Measurements from ENCODE around the gene PHAF1.

Gene PHAF1

DNA sequence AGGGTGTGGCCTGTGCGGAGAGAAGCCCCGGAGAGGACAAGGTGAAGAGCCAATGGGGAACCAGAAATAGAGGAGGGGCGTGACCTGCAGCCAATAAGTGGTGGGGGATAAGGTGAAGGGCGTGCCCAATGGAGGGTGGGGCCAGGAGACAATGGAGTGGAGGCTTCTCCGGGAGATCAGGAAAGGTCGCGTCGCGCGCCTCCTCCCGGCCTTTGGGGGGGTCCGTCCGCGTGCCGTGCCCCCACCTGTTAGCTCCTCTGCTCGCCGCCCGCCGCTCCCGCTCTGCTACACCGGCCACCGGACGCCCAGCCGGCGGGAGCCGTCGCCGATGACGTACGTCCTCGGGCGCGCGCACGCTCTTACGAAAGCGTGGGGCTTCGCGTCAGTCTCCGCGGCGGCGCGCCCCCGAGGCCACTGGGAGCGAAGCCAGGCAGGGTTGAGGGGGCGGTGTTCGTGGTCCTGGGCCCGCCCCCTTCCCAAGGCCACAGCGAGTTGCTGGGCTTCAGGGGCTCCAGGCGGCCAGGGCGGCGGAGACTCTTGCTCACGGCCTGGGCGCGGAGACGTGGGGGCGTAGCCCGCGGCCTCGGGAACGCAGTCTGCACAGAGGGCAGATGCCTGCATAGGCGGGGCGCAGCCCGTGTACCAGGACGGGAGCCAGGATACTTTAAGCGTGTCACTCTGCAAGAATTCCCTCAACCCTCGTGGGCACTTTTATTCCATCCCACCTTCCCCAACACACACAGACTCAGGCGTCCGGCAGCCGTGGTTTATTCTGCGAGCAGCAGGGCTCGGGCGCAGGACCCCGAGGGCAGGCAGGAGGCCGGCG lies 74.1 kb downstream of the PHAF1 start, which contains the start of gene MATCAP1:
TSS of gene MATCAP1 (minus strand) at position 337 of the 826 bp plus-strand sequence. CDS start 3,353 bp downstream, outside the sequence.
- peak; percentile 88 for DNase-seq

DNA sequence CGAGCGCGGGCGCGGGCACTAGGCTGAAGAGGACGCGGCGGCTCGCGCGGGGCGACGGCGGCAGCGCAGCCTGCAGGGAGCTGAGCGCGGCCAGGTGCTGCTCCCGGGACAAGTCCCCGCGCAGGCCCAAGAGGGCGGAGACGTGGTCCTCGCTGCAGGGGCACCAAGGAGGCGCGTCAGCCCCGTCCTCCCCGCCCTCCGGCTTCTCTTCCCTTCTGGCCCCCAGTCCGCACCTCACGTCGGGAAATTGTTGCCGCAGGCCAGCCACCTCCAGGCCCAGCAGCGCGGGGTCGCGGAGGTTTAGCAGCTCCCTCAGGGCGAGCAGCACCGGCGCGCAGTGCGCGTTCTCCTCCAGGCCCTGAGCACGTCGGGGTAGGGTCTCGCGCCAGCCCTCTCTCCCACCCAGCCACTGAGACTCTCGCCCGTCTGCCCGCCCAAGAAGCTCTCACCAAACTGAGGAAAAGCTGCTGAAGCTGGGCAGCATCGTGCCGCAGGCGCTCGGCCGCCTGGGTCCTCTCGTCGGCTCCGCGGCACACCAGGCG lies 74.8 kb downstream of the PHAF1 start:
- no peak for DNase-seq

DNA sequence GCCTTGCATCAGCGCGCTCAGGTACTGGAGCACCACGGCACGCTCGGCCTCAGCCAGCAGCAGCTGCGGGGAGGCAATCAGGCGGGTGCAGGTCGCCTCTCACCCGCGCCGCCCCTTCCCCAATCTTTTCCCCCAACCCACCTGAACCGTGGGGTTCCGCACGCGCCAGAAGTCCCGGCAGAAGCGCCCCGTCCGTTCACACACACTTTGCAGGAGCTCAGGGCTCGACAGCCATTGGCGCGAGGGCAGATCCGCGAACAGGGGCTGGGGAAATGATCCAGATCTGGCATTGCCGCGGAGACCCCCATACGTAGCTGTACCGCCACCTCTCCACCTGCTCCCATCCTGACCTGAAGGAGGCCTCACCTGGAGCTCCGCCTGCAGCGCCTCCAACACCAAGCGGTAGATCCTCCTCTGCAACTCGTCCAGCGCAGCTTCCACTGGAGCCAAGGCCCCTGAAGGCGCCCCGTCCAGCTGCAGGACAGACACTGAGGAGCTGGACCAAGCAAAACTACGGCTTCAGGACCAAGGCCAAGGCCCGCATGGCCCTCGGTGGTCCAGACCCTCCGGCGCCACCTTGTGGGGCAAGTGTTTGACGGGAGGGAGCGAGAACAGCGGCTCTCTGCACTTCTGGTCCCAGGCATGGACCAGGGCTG lies 75.4 kb downstream of the PHAF1 start:
- DNase-seq = peak; percentile 76

DNA sequence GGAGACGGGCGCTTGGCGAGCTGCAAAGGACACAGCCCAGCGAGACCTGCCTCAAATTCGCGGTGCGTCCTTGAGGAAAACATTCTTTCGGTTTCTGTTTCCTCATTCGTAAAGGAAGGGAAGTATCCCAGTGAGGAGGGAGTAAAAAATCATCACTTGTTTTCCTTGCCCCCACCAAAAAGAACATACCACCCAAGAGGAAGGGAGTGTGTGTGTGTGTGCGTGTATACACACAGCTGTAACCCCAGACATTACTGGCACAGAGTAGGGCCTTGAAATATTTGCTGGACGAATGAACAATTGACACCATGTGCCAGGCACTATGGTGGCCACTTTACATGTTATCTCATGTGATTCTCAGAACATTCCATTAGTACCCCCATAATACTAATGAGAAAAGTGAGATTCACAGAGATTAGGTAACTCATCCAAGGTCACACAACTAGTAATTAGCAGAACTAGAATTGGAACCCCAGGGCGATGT lies 76.0 kb downstream of the PHAF1 start:
- no peak for DNase-seq

DNA sequence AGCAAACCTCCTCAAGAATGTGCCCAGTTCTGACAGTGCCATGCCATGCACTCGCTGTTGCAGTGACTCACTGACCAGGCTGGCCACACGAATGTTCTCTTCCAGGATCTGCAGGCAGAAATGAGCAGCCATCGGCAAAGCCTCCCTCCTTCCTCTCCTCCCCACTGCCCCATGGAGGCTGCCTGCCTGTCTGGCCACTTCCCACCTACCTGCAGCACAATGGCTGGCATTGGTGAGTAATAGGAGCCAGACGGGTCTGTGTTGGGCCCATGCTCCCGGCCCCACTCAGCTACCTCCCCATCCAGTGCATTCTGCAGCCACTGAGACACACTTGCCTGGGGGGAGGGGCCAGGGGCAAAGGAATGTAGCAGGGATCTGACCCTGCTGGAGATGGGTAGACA lies 76.8 kb downstream of the PHAF1 start:
- DNase-seq = no peak

DNA sequence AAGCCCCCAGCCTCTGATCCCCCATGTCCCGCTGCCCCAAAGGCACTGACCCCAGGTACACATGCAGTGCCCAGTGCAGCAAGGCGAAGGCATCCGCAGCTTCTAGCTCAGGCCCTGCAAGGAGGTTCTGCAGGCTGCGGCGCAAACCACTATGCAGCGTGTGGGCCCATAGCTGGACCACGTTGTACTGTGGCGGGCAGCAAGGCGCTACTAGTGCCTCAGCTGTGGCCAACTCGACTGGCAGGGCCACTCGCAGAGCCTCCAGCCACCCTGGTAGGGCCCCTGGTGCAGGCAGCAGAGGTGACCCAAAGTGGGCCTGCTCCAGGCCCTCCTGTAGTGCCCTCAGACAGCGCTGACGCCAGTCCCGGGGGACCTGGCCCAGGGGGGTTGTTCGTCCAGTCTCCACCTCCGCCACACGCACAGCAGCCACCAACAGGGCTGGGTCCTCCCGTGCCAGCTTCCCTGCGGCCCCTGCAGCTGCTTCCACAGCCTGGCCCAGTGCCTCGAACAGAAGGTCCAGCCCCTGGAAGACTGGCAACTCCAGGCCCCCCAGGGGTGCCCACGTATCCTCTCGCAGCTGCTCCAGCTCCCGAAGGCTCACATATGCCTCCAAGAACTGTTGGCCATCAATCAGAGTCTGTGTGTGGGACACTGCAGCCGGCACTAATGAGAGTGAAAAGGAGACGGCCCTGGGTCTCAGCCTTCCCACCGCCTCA lies 77.6 kb downstream of the PHAF1 start:
- DNase-seq = no peak

DNA sequence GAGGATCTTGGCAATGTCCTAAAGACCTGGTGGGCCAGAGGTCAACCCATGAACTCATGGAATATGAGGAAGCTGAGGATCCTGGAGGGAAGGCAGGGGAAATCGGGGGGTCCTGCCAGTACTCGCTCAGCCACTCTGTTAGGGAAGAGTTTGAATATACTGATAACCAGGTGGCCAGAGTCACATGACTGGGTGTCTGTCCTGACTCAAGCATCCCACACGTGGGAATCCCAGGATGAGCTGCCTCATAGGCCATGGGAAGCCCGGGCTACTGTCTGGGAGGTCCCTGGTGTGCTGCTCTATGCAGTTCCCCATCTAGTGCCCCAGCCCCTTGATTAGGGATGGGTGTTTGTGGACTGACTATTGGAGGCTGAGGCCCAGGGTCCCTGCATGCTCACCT lies 78.6 kb downstream of the PHAF1 start:
- DNase-seq = no peak

DNA sequence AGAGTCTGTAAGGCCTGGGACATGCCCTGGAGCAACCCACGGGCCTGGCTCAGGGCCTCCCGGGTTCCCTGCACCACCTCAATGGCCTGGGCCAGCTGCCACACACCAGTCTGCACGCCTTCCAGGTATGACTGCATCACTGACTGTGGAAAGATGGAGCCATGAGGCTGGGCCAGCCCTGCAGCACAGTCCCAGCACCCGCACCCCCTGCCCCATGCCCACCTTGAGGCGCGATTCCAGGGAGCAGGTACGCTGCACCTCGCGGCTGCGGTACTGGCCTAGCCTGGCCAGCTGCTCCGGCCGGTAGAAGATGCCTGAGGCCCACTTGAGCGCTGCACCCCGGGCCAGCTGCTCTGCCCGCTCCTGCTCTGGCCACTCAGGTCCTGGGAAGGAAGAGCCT lies 79.1 kb downstream of the PHAF1 start:
- no peak for DNase-seq

DNA sequence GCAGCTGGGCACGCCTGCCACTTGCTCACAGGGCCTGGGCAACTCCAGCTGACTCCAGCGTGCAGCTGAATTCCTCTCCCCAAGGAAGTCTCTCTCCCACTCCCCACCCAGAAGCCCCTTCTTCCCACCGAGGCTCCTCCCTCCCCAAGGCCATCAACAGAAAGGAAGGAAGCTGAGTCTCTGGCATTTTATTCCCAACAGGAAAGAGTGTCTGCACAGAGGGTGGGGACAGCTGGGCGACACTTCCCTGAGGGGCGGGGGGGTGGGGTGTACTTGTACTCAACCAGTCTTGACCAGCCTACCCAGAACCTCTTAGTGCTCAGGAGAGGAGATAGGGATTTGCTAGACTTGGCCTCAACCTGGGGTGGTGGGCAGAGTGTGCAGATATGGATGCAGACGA lies 80.3 kb downstream of the PHAF1 start, which contains the start of gene EXOC3L1:
TSS of gene EXOC3L1 (minus strand) at position 96 of the 400 bp plus-strand sequence. CDS start 460 bp downstream, outside the sequence.
- no peak for DNase-seq

DNA sequence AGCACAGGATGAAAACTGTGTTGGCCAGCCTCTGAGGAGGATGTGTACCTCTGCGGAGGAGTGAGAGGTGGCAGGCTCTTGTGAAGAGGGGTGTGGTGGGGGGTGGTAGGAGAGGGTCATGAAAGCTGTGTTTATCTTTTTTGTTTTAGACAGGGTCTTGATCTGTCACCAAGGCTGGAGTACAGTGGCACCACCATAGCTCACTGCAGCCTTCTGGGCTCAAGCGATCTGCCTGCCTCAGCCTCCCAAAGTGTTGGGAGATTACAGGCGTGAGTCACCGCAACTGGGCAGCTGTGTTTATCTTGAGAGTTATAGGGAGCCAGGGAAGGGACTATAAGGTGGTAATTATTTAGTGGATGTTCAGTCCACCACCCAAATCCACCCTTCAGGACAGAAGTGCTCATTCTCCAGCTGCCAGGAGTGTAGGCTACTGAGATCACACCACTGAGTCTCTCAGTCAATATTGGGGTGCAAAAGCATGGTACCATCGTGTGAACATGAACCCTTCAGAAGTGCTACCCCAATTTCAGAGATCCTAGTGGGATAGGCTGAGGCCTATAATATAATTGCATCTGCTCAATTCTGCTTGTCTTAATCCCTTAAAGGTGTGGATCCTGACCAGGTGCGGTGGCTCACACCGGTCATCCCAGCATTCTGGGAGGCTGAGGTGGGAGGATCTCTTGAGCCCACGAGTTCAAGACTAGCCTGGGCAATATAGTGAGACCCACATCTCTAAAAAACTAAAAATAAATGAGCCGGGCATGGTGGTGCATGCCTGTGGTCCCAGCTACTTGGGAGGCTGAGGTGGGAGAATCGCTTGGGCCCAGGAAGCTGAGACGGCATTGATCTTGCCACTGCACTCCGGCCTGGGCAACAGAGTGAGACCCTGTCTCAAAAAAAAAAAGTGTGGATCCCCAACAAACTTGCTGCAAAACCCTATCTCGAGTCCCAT lies 81.0 kb downstream of the PHAF1 start:
- no peak for DNase-seq

DNA sequence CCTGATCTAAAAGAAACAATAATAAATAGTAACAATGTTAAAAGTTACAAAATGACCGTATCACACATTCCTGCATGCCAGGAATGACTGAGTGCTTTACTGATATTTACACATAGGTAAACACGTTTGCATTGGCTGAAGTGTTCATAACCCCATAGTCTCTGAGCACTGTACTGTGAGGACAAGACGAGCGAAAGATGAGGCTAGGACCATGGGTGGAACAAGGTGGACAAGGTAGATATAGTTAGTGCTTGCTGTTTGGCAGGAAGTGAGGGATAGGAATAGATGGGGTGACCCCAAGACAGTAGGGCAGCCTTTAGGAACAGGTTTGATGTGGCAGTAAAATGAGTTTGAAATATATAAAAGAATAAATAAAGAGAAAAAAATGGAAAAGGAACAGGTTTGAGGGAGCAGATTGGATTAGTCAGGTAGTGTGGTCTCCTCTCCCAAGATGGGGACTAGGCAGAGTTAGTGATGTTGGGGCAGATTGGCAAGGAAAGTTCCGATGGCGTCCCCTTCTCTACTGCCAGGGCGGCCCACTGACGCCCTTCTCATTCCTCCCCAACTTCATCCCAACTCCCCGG lies 81.8 kb downstream of the PHAF1 start:
- no peak for DNase-seq

DNA sequence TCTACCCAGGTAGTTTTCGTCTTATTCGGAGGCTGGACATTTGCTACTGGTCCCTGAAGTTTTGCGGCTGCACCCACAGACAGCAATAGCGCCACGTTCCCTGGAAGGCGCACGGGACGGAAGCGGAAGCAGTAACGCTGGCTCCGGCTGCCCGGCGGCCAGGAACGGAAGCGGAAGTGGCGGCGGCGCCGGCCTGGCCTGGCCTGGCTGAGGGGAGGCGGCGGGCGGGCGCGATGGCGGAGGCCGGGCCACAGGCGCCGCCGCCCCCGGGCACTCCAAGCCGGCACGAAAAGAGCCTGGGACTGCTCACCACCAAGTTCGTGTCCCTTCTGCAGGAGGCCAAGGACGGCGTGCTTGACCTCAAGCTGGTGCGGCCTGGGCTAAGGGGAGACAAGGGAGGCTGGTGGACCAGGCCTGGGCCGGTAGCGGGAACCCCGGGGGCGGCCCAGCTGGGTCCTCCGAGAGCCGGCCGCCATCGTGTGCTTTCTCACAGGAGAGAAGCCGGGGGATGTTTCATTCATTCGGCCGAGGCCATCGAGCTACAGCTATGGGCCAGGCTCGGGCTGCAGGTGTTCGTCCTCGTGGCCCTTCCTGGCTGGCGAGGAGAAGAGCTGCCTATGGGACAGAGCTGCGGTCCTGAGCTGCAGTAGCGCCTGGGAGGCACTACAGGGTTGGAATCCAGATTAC lies 82.4 kb downstream of the PHAF1 start, which contains the start of gene E2F4:
TSS of gene E2F4 (plus strand) at position 161 of the 687 bp plus-strand sequence. CDS start at position 234, 73 bp downstream.
- DNase-seq = peak; percentile 71

DNA sequence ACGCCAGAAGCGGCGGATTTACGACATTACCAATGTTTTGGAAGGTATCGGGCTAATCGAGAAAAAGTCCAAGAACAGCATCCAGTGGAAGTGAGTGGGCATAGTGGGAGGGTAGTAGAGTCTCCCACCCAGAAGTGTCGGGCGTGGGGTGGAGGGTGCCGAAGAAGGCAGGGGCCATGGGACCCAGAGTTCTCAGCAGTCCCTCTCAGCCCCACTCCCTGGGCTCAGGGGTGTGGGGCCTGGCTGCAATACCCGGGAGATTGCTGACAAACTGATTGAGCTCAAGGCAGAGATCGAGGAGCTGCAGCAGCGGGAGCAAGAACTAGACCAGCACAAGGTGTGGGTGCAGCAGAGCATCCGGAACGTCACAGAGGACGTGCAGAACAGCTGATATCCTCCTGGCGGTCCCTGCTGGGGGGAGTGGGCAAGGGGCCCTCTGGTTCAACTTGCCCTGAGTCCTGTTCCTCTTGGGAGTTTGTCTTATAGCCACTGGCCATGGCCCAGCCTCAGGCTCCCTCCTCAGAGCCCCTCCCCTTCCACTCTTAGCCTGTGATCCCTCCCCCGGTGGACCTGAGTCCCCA lies 83.1 kb downstream of the PHAF1 start:
- no peak for DNase-seq

DNA sequence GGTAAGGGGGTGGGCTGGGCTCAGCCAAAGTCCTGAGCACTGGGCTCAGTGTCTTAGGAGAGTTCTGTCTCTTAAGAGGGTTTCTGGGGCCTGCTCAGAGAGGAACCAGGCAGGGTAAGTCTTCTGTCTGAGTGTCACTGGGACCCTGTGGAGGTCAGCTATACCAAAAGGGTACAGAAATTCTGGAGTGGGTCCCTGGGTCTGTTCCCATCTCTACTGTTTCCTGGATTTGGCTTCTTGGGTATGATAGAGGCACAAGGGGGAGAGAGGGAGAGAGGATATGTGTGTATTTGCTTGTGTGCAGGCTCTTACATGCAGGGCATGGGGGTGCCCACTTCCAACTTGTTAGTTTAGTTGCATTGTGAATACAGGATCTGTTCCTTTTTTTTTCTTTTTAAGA lies 83.8 kb downstream of the PHAF1 start:
- no peak for DNase-seq

DNA sequence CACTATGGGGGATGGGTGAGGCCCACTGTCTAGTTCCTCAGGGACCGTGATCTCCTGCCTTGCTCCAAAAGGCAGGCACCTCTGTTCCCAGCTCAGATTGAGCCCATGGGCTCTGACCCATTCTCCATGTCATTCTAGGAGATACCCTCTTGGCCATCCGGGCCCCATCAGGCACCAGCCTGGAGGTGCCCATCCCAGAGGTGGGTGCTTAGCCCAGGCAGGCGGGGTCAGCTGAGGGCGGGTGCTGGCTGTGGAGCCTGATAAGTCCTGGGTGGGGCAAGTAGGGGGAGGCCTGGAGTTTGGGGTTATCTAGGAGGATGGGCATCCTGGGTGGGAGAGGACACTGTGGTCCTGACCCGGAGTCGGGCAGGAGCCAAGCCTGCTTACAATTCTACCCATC lies 84.5 kb downstream of the PHAF1 start:
- DNase-seq = no peak

DNA sequence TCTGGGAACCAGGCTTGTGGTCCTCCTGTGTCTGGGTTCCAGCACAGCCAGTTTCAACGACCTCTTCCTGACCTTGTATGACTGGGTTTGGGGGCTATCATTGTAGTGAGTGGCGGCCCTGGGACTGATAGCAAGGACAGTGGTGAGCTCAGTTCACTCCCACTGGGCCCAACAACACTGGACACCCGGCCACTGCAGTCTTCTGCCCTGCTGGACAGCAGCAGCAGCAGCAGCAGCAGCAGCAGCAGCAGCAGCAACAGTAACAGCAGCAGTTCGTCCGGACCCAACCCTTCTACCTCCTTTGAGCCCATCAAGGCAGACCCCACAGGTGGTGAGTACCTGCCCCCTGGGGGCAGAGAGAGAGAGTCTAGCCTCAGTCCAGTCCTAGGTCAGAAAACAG lies 85.9 kb downstream of the PHAF1 start:
- DNase-seq = no peak

DNA sequence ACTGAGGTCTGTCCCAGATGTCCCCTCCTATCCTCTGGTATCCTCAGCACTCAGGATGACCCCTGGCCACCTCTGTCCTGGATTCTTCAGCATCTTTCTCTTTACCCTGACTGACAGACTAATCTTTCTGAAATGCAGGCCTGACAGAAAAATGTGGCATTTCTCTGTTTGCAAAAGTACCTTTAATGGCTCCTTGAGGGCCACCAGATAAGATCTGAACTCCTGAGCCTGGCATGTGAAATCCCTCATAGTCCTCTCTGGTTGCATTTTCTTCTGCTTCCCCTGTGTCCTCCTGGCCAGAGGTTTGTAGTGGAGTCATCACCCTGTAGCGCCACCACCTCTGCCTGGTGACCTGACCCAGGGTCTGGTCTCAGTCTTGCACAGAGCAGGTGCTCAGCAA lies 87.1 kb downstream of the PHAF1 start:
- no peak for DNase-seq

DNA sequence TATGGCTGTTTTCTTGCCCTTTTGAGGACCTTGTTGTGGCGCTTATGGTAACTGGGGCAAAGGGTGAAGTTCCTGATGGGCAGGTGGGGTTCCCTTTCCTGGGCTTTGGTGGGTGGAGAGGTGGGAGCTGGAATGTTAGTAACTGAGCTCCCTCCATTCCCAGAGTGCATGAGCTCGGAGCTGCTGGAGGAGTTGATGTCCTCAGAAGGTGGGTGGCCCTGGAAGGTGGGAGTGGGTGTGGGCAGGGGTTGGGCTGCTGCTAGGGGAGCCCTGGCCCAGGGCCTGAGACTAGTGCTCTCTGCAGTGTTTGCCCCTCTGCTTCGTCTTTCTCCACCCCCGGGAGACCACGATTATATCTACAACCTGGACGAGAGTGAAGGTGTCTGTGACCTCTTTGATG lies 88.0 kb downstream of the PHAF1 start:
- no peak for DNase-seq
